ENCODE data around the gene ANK3. TPM values are rescaled to one million over a fixed set of nuclear protein-coding genes. Genes with fewer than 3 reads are reported as not detected.

The ANK3 gene
- total RNA-seq, 2 donors from 2014 or later = 46.0 to 47.8 TPM

GRCh38 chr10:60426425-60426824 is 36.8 kb upstream of the ANK3 start:
- Histone ChIP-seq H3K27ac (no peak overlapping the region), H3K27me3 (replicated peaks; ENCODE audit: insufficient read depth) (no peaks in the 10 kb centered on the region), H3K9me3 (no peaks in the 10 kb centered on the region), H3K4me3 (no peak overlapping the region), H3K36me3 (no peaks in the 10 kb centered on the region), H3K4me1 (replicated peaks) (no peaks in the 10 kb centered on the region)
- WGBS = 78% methylated on average over 2 of the region's 2 CpGs
- DNase-seq (ENCODE audit: low spot score) = no peak
- TF ChIP-seq POLR2AphosphoS5 (IDR thresholded peaks at IDR 0.05) = no peak
- TF ChIP-seq POLR2A (IDR thresholded peaks at IDR 0.05) = no peak
- TF ChIP-seq, protein P1, sequence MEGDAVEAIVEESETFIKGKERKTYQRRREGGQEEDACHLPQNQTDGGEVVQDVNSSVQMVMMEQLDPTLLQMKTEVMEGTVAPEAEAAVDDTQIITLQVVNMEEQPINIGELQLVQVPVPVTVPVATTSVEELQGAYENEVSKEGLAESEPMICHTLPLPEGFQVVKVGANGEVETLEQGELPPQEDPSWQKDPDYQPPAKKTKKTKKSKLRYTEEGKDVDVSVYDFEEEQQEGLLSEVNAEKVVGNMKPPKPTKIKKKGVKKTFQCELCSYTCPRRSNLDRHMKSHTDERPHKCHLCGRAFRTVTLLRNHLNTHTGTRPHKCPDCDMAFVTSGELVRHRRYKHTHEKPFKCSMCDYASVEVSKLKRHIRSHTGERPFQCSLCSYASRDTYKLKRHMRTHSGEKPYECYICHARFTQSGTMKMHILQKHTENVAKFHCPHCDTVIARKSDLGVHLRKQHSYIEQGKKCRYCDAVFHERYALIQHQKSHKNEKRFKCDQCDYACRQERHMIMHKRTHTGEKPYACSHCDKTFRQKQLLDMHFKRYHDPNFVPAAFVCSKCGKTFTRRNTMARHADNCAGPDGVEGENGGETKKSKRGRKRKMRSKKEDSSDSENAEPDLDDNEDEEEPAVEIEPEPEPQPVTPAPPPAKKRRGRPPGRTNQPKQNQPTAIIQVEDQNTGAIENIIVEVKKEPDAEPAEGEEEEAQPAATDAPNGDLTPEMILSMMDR (IDR thresholded peaks at IDR 0.05) = no peak
- intact Hi-C loops (cut with DNase I) = no loop called here

- intact Hi-C loops (cut with DNase I) = no loop called here
- Histone ChIP-seq H3K4me3 (no peak overlapping the region), H3K9me3 (no peaks in the 10 kb centered on the region), H3K27me3 (replicated peaks; ENCODE audit: insufficient read depth) (no peaks in the 10 kb centered on the region), H3K36me3 (no peaks in the 10 kb centered on the region), H3K4me1 (replicated peaks) (no peaks in the 10 kb centered on the region), H3K27ac (no peak overlapping the region)
- WGBS = 63% methylated on average over 3 of the region's 3 CpGs
- DNase-seq (ENCODE audit: low spot score) = no peak
- TF ChIP-seq, protein P1 (IDR thresholded peaks at IDR 0.05) = no peak
- no peak for TF ChIP-seq POLR2A (IDR thresholded peaks at IDR 0.05)
- TF ChIP-seq POLR2AphosphoS5 (IDR thresholded peaks at IDR 0.05) = no peak
Measured at GRCh38 chr10:60425392-60426110, 35.9 kb upstream of the ANK3 start.

DNA sequence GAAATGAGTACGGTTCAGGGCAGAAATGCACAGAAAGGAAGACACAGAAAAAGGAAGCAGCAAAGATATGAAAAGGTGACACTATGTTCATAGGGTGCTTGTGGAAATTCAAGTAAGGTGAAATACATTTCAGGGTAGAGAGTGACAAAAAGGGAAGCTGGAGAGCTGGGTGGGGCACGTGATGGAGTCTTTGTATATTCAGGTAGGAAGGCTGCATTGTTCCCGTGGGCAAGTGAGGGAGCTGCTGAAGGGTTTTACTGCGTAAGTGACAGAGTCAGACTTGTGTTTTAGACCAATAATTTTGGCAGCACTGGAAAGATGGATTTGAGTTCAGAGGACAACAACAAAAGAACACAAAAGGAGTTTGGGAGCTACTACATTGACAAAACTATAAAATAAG is 35.3 kb upstream of the ANK3 start:
- H3K27me3 ChIP-seq (replicated peaks; ENCODE audit: insufficient read depth) = no peaks in the 10 kb centered on the region
- 44% methylated on average over 4 of the region's 4 CpGs for WGBS
- H3K4me3 ChIP-seq = no peak overlapping the region
- no peaks in the 10 kb centered on the region for H3K4me1 ChIP-seq (replicated peaks)
- TF ChIP-seq POLR2A (IDR thresholded peaks at IDR 0.05) = no peak
- DNase-seq (ENCODE audit: low spot score) = no peak
- H3K36me3 ChIP-seq = no peaks in the 10 kb centered on the region
- no peak overlapping the region for H3K27ac ChIP-seq
- intact Hi-C loops (cut with DNase I) = no loop called here
- H3K9me3 ChIP-seq = no peaks in the 10 kb centered on the region

DNA sequence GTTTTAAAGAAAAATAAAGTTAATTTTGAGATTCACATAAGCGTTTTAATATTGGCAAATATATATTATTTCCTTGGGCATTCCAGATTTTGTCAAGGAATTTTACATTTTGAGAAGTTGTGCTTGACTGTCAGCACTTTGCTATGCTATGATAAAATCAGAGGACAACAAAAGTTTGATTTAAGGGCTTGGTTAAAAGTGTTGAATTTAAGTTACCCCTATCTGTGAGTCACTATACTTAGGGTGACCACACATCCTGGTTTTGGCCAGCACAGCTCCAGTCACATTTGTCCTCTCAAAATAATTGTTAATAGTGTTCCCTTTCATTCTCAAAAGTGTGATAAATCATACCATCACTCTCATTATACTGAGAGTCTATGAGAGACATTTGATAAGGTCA is 34.2 kb upstream of the ANK3 start:
- no peak overlapping the region for H3K4me3 ChIP-seq
- DNase-seq (ENCODE audit: low spot score) = no peak
- TF ChIP-seq POLR2AphosphoS5 (IDR thresholded peaks at IDR 0.05) = no peak
- whole genome bisulfite sequencing = 86% methylated on average over 1 of the region's 1 CpG
- no peaks in the 10 kb centered on the region for H3K27me3 ChIP-seq (replicated peaks; ENCODE audit: insufficient read depth)
- no peaks in the 10 kb centered on the region for H3K36me3 ChIP-seq
- H3K4me1 ChIP-seq (replicated peaks) = no peaks in the 10 kb centered on the region
- H3K9me3 ChIP-seq = no peaks in the 10 kb centered on the region
- no peak overlapping the region for H3K27ac ChIP-seq
- intact Hi-C loops (cut with DNase I) = no loop called here

DNA sequence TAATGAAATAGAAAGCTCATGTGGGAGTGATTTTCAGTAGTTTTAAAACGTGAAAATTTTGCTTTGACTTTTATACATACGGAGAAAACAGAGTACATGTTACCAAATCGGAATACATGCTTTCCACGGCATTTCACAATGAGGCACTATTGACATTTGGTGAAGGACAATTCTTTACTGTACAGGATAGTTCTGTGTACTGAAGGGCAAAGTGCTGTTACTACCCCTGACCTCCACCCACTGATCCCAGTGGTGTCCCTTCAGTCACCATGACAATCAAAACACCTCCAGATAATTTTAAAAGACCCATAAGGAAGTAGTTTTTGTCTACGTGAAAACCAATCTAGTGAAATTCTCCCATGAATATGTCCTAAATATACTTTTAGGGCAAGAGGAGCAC is 33.1 kb upstream of the ANK3 start:
- 84% methylated on average over 5 of the region's 5 CpGs for WGBS
- TF ChIP-seq POLR2A (IDR thresholded peaks at IDR 0.05) (no peak), POLR2AphosphoS5 (IDR thresholded peaks at IDR 0.05) (no peak)
- TF ChIP-seq, protein P1 (IDR thresholded peaks at IDR 0.05) = no peak
- no peaks in the 10 kb centered on the region for H3K27me3 ChIP-seq (replicated peaks; ENCODE audit: insufficient read depth)
- no peaks in the 10 kb centered on the region for H3K36me3 ChIP-seq
- intact Hi-C loops (cut with DNase I) = no loop called here
- no peaks in the 10 kb centered on the region for H3K9me3 ChIP-seq
- DNase-seq (ENCODE audit: low spot score) = no peak
- no peak overlapping the region for H3K27ac ChIP-seq
- H3K4me1 ChIP-seq (replicated peaks) = no peaks in the 10 kb centered on the region
- no peak overlapping the region for H3K4me3 ChIP-seq
